Upper lobe of right lung (tissue), 1 donor: Measurements from ENCODE around the gene AXL. TPM values are rescaled to one million over a fixed set of nuclear protein-coding genes. Genes with fewer than 3 reads are reported as not detected.
"Not testable (repeated sequence)": the region's sequence is repeated elsewhere in the genome, so short reads cannot be mapped to it uniquely, and the experiment has no call there.

Experiments used
- ATAC-seq: fragments of 200-7000 bp; cut with Tn5 transposase; one replicate; pipeline ENCODE4 v1.9.1; 2020; ENCODE audit warnings: mild to moderate bottlenecking, moderate library complexity
- DNase-seq: peaks from one replicate; pipeline ENCODE4 v3.0.0-alpha.2; 2020
- H3K27ac ChIP-seq: fragments of 200-600 bp; one replicate; pipeline ENCODE4 v1.8.0; 2022
- H3K27me3 ChIP-seq: fragments of 200-600 bp; one replicate; pipeline ENCODE4 v1.8.0; 2022; ENCODE audit warnings: mild to moderate bottlenecking
- H3K36me3 ChIP-seq: fragments of 200-600 bp; one replicate; pipeline ENCODE4 v1.8.0; 2022
- H3K4me1 ChIP-seq: fragments of 200-600 bp; one replicate; pipeline ENCODE4 v1.8.0; 2022
- H3K4me3 ChIP-seq: fragments of 200-600 bp; one replicate; pipeline ENCODE4 v1.8.0; 2022; ENCODE audit warnings: mild to moderate bottlenecking
- H3K9me3 ChIP-seq: fragments of 200-600 bp; one replicate; pipeline ENCODE4 v1.8.0; 2022
- CTCF ChIP-seq: fragments of 200-600 bp; IDR thresholded peaks from one replicate; pipeline ENCODE4 v1.8.0; 2022; ENCODE audit warnings: antibody characterized with exemption
- intact Hi-C: fragments of 100-400 bp; cut with DNase I; formaldehyde crosslinking; loops from one replicate; pipeline ENCODE4 v1.11.0; 2022
- long read RNA-seq: library from polyadenylated mRNA; unstranded; transcript quantifications from one replicate; pipeline ENCODE4 v2.0.0, GENCODE V29; 2021
- total RNA-seq: library from RNA; stranded (reverse); fragmentation: NEBNext Ultra II Directional; extraction: Animal tissue kit (Norgen Biotek cat#: 25700); gene quantifications from one replicate; pipeline ENCODE4 v1.2.1, GENCODE V29; 2021
- donor health status: DM: no; HTN: yes; CAD: no; lungs with severe emphysema.

AXL gene
- 59.1 TPM for total RNA-seq
- long read RNA-seq, full-length matches to known transcripts, result 19 of 55 reads
- long read RNA-seq, partial matches to known transcripts, result 28 of 55 reads
- long read RNA-seq, other reads (novel, unspliced or antisense), result 8 of 55 reads

GRCh38 chr19:41218615-41219507, at the start of gene AXL:
Gene AXL (plus strand): TSS chr19:41219223. CDS start chr19:41219393, 170 bp downstream.
- H3K4me3 ChIP-seq, result peak within 1 kb of the TSS; percentile 60
- no peaks in the 10 kb centered on the region for H3K9me3 ChIP-seq
- peak within 1 kb of the TSS; percentile 85 for H3K27ac ChIP-seq
- peak; percentile 84 for DNase-seq
- no peaks in the 10 kb centered on the region for H3K4me1 ChIP-seq
- H3K27me3 ChIP-seq, result no peaks in the 10 kb centered on the region
- intact Hi-C loops, result no loop called here
- TF ChIP-seq CTCF, result no peak
- no peaks in the 10 kb centered on the region for H3K36me3 ChIP-seq
- ATAC-seq, result peak; percentile 81

- Histone ChIP-seq H3K27me3 (no peaks in the 10 kb centered on the region), H3K9me3 (no peaks in the 10 kb centered on the region), H3K4me1 (peaks cover 11% of the 10 kb centered on the region), H3K36me3 (no peaks in the 10 kb centered on the region), H3K4me3 (no peak overlapping the region), H3K27ac (peak overlapping the region; percentile 17)
- intact Hi-C loops, result no loop called here
- ATAC-seq (peak; percentile 78), DNase-seq (peak; percentile 69)
- TF ChIP-seq CTCF, result no peak
Measured at GRCh38 chr19:41172297-41173164, 46.5 kb upstream of the AXL start.

GRCh38 chr19:41174297-41174928, 44.6 kb upstream of the AXL start:
- TF ChIP-seq CTCF, result no peak
- Histone ChIP-seq H3K27me3 (no peaks in the 10 kb centered on the region), H3K9me3 (no peaks in the 10 kb centered on the region), H3K27ac (peak overlapping the region; percentile 75), H3K4me3 (no peak overlapping the region), H3K36me3 (no peaks in the 10 kb centered on the region), H3K4me1 (peaks cover 11% of the 10 kb centered on the region)
- no peak for DNase-seq
- no peak for ATAC-seq
- intact Hi-C loops, result no loop called here

GRCh38 chr19:41175801-41176777, 42.9 kb upstream of the AXL start:
- Histone ChIP-seq H3K9me3 (no peaks in the 10 kb centered on the region), H3K27me3 (no peaks in the 10 kb centered on the region), H3K27ac (peak overlapping the region; percentile 75), H3K4me3 (peak overlapping the region; percentile 36), H3K36me3 (no peaks in the 10 kb centered on the region), H3K4me1 (peaks cover 11% of the 10 kb centered on the region)
- intact Hi-C loops, result no loop called here
- DNase-seq, result peak; percentile 85
- ATAC-seq, result peak; percentile 95
- no peak for TF ChIP-seq CTCF

GRCh38 chr19:41180173-41180572, 38.9 kb upstream of the AXL start:
- H3K36me3 ChIP-seq, DNase-seq, H3K4me3 ChIP-seq, H3K9me3 ChIP-seq, H3K4me1 ChIP-seq, H3K27me3 ChIP-seq, H3K27ac ChIP-seq, ATAC-seq, intact Hi-C loops: not testable (repeated sequence)
